Jurkat, Clone E6-1 (cell line): ENCODE results near the gene GUSB.
"Not testable (repeated sequence)": the region's sequence is repeated elsewhere in the genome, so short reads cannot be mapped to it uniquely, and the experiment has no call there.

Experiments used
- DNase-seq: peaks from one replicate; pipeline ENCODE4 v3.0.0-alpha.2; 2011; ENCODE audit warnings: low read depth, low spot score
- H3K4me3 ChIP-seq: 2 replicates; pipeline ENCODE4 v1.5.1; 2011; ENCODE audit warnings: mild to moderate bottlenecking, low read length, control low read depth, moderate library complexity

GUSB gene

GRCh38 chr7:65978891-65979582 lies 3.0 kb downstream of the GUSB start:
- no peak for DNase-seq
- no peak overlapping the region for H3K4me3 ChIP-seq

GRCh38 chr7:65976659-65977196 lies 5.3 kb downstream of the GUSB start:
- DNase-seq: no peak
- no peak overlapping the region for H3K4me3 ChIP-seq

GRCh38 chr7:65975814-65976445 lies 6.1 kb downstream of the GUSB start:
- H3K4me3 ChIP-seq: no peak overlapping the region
- no peak for DNase-seq

GRCh38 chr7:65974876-65975275 lies 7.1 kb downstream of the GUSB start:
- no peak overlapping the region for H3K4me3 ChIP-seq
- no peak for DNase-seq

GRCh38 chr7:65974191-65974801 lies 7.7 kb downstream of the GUSB start:
- no peak overlapping the region for H3K4me3 ChIP-seq
- no peak for DNase-seq

- no peak for DNase-seq
- H3K4me3 ChIP-seq: no peak overlapping the region
These were observed 9.0 kb downstream of the GUSB start for GRCh38 chr7:65972976-65973375.

- no peak overlapping the region for H3K4me3 ChIP-seq
- no peak for DNase-seq
These were observed 11.0 kb downstream of the GUSB start for GRCh38 chr7:65971021-65971420.

GRCh38 chr7:65968256-65969185 lies 13.5 kb downstream of the GUSB start:
- no peak overlapping the region for H3K4me3 ChIP-seq
- DNase-seq: no peak

- H3K4me3 ChIP-seq: no peak overlapping the region
- DNase-seq: no peak
These were observed 14.5 kb downstream of the GUSB start for GRCh38 chr7:65967361-65968155.

- no peak overlapping the region for H3K4me3 ChIP-seq
- no peak for DNase-seq
These were observed 15.9 kb downstream of the GUSB start for GRCh38 chr7:65966146-65966545.

- not testable (repeated sequence) for H3K4me3 ChIP-seq, DNase-seq
These were observed 17.3 kb downstream of the GUSB start for GRCh38 chr7:65964671-65965070.

GRCh38 chr7:65962033-65962432 lies 20.0 kb downstream of the GUSB start:
- no peak for DNase-seq
- no peak overlapping the region for H3K4me3 ChIP-seq

GRCh38 chr7:65960351-65961074 lies 21.5 kb downstream of the GUSB start:
- DNase-seq: no peak
- no peak overlapping the region for H3K4me3 ChIP-seq

- H3K4me3 ChIP-seq: no peak overlapping the region
- DNase-seq: no peak
These were observed 26.3 kb downstream of the GUSB start for GRCh38 chr7:65955718-65956117.

GRCh38 chr7:65953890-65954450 lies 28.0 kb downstream of the GUSB start:
- no peak for DNase-seq
- H3K4me3 ChIP-seq: no peak overlapping the region

- H3K4me3 ChIP-seq: no peak overlapping the region
These were observed 28.9 kb downstream of the GUSB start for GRCh38 chr7:65953001-65953720.

More at GRCh38 chr7:65953001-65953720, 28.9 kb downstream of the GUSB start:
- DNase-seq: no peak
